HepG2 (cell line): ENCODE results near the gene PHEX. TPM values are rescaled to one million over a fixed set of nuclear protein-coding genes. Genes with fewer than 3 reads are reported as not detected.

ENCODE experiments used
- ATAC-seq: fragments of 200-7000 bp; cut with Tn5 transposase; 3 replicates; pipeline ENCODE4 v1.9.1; 2020; ENCODE audit warnings: mild to moderate bottlenecking, moderate library complexity
- BruUV-seq: library from RNA; stranded (reverse); fragments of 400-500 nt; replicated peaks from 2 replicates; lab custom pipeline; 2021; lab: Mats Ljungman, UMichigan
- CTCF ChIA-PET: fragments of 300-600 bp; formaldehyde crosslinking; extraction: SDS; loops from one replicate; lab custom pipeline; 2021; ENCODE audit warnings: low total read pairs, inconsistent platforms, low intra/inter-chr PET ratio; lab: Yijun Ruan, JAX
- POLR2A ChIA-PET: fragments of 350-600 bp; sonication (Branson Sonifier 250); formaldehyde crosslinking; loops from one replicate; lab custom pipeline; 2020; ENCODE audit warnings: antibody characterized with exemption, inconsistent platforms; lab: Yijun Ruan, JAX
- DNase-seq: peaks from one replicate; pipeline ENCODE4 v3.0.0-alpha.2; 2015; ENCODE audit warnings: low spot score
- FAIRE-seq: peaks from 3 replicates; lab custom pipeline; 2011; peaks lifted over from hg19 to GRCh38; lab: Jason Lieb, UNC
- H2AFZ ChIP-seq: one replicate; pipeline ENCODE4 v1.6.1; 2011; ENCODE audit warnings: low read length, inconsistent platforms
- H3K27ac ChIP-seq: fragments of 300-600 bp; 3 replicates; pipeline ENCODE4 v1.8.0; 2011; ENCODE audit warnings: mixed run types, mild to moderate bottlenecking, mixed read lengths, low read length, inconsistent platforms; ENCODE audit not compliant: insufficient read depth; ENCODE audit errors: extremely low read length
- H3K27me3 ChIP-seq, 2 experiments: fragments of 200-600 bp in 1 of 2; 2 replicates in 1 of 2; 3 replicates in 1 of 2; pipeline versions ENCODE4 v1.6.0 to v1.8.0; 2011; ENCODE audit warnings: low read length in 2 of 2, mild to moderate bottlenecking in 2 of 2, moderate library complexity in 2 of 2, inconsistent platforms in 1 of 2; ENCODE audit not compliant: insufficient read depth in 2 of 2, control insufficient read depth in 1 of 2
- H3K36me3 ChIP-seq, 2 experiments: fragments of 200-600 bp in 1 of 2; replicated peaks in 1 of 2; 2 replicates in 1 of 2; 3 replicates in 1 of 2; pipeline versions ENCODE4 v1.5.1 to v1.8.0; 2011; ENCODE audit warnings: low read length in 2 of 2, inconsistent platforms in 1 of 2; ENCODE audit not compliant: insufficient read depth in 2 of 2, control insufficient read depth in 1 of 2
- H3K4me1 ChIP-seq: 2 replicates; pipeline ENCODE4 v1.5.1; 2012; ENCODE audit warnings: low read length, inconsistent platforms; ENCODE audit not compliant: insufficient read depth
- H3K4me2 ChIP-seq: 2 replicates; pipeline ENCODE4 v1.6.0; 2011; ENCODE audit warnings: low read depth, low read length, inconsistent platforms
- H3K4me3 ChIP-seq, 3 experiments: fragments of 200-600 bp in 1 of 3; sonication (generic), shearing (Covaris generic) in 1 of 3; replicated peaks in 1 of 3; 2 replicates each; pipeline ENCODE4 v1.5.1; 2011 to 2016; ENCODE audit warnings: low read length in 3 of 3, inconsistent platforms in 2 of 3, low read depth in 2 of 3, mild to moderate bottlenecking in 2 of 3, control low read depth in 1 of 3, mixed read lengths in 1 of 3; ENCODE audit not compliant: insufficient read depth in 1 of 3
- H3K79me2 ChIP-seq: one replicate; pipeline ENCODE4 v1.6.1; 2011; ENCODE audit warnings: low read length, inconsistent platforms; ENCODE audit not compliant: insufficient read depth
- H3K9ac ChIP-seq: 2 replicates; pipeline ENCODE4 v1.6.0; 2011; ENCODE audit warnings: mild to moderate bottlenecking, low read depth, low read length, inconsistent platforms; ENCODE audit not compliant: insufficient read depth
- H3K9me3 ChIP-seq: 2 replicates; pipeline ENCODE4 v1.5.1; 2012; ENCODE audit warnings: mild to moderate bottlenecking, low read length
- H4K20me1 ChIP-seq: 2 replicates; pipeline ENCODE4 v1.6.0; 2011; ENCODE audit warnings: inconsistent platforms, mild to moderate bottlenecking, low read length, moderate library complexity; ENCODE audit not compliant: insufficient read depth
- ARID4A ChIP-seq: sonication (generic); formaldehyde crosslinking; IDR thresholded peaks from 2 replicates; pipeline ENCODE4 v1.5.0; 2020; ENCODE audit warnings: mild to moderate bottlenecking, missing genetic modification reagents, borderline replicate concordance
- CREM ChIP-seq, 2 experiments: sonication (generic) in 1 of 2; formaldehyde crosslinking in 1 of 2; IDR thresholded peaks; 2 replicates each; pipeline versions ENCODE4 v1.4.0 to v1.6.1; 2016 to 2020; ENCODE audit warnings: antibody characterized with exemption in 1 of 2, mild to moderate bottlenecking in 1 of 2, missing genetic modification reagents in 1 of 2
- FOXK2 ChIP-seq: fragments of 450-650 bp; IDR thresholded peaks from 2 replicates; pipeline ENCODE4 v1.6.1; 2016
- HNRNPL ChIP-seq: fragments of 200-400 bp; formaldehyde crosslinking; IDR thresholded peaks from 2 replicates; pipeline ENCODE4 v1.6.1; 2017; ENCODE audit warnings: mild to moderate bottlenecking, low read depth, low read length
- JUN ChIP-seq: sonication (generic); formaldehyde crosslinking; IDR thresholded peaks from 2 replicates; pipeline ENCODE4 v1.4.0; 2020; ENCODE audit warnings: mild to moderate bottlenecking, missing genetic modification reagents
- TEAD3 ChIP-seq: optimal IDR thresholded peaks from 2 replicates; pipeline ENCODE3; 2016; ENCODE audit warnings: borderline replicate concordance
- ZBTB39 ChIP-seq: sonication (generic); formaldehyde crosslinking; IDR thresholded peaks from 2 replicates; pipeline ENCODE4 v1.5.0; 2020; ENCODE audit warnings: missing genetic modification reagents
- WGBS: methylation state at CpG from one replicate; pipeline ENCODE4 v1.1.6; 2017; ENCODE audit warnings: low lambda C conversion rate; 5-methylcytosine and 5-hydroxymethylcytosine counted together
- in situ Hi-C: cut with HindIII; loops from 2 replicates; pipeline ENCODE4 v1.10.0; 2017; ENCODE audit warnings: low pct_unique_long_range_greater_than_20kb; ENCODE audit not compliant: extremely low pct_ligation_motif_present
- intact Hi-C: fragments of 100-400 bp; cut with micrococcal nuclease; formaldehyde crosslinking; loops from one replicate; pipeline ENCODE4 v1.10.0; 2022; ENCODE audit not compliant: unreplicated experiment
- polyA plus RNA-seq, 8 experiments: library from polyadenylated mRNA; depleted of rRNA in 3 of 8; stranded (reverse) in 7 of 8; unstranded in 1 of 8; fragments of >200 nt; fragmentation: Illumina TruSeq in 4 of 8; extraction: Trizol in 4 of 8; gene quantifications; 2 replicates each; pipeline versions ENCODE4 v1.2.1 to v1.2.3, GENCODE V29; 2011 to 2016; ENCODE audit warnings: low read depth in 4 of 8, missing spikeins in 1 of 8, mixed read lengths in 1 of 8; ENCODE audit not compliant: insufficient read depth in 1 of 8
- total RNA-seq, 5 experiments: library from RNA; depleted of rRNA; stranded (reverse); fragments of >200 nt; fragmentation: Illumina TruSeq; extraction: Trizol; gene quantifications; 2 replicates each; pipeline ENCODE4 v1.2.3, GENCODE V29; 2016; ENCODE audit warnings: low read depth in 1 of 5

PHEX gene
- total and polyA plus RNA-seq, 2 of the 13 experiments (the other 11 are each of a cell fraction or from before 2014, with no cell fraction given), result 0.01 to 0.27 TPM

DNA sequence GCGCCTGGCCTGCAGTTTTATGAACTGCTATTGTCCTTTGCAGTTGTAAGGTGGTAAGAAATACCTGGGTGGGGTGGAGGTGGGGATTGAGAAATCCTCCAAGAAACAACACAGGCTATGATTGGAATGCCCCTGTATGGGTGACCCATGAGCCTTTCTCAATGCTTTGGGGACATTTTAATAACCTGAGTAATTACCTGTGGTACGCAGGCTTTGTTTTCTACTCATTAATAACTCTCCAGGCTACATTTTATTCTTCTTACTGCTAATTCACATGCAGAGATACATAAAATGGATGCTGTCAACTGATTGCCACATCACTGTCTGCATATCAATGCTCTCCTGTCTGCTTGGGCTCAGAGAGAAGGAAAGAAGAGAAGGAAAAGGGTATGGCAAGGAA is 41.8 kb downstream of the PHEX start:
- Histone ChIP-seq H3K9me3 (no peaks in the 10 kb centered on the region), H3K4me2 (no peak overlapping the region), H3K27me3 (no peaks in the 10 kb centered on the region), H3K4me3 (no peak overlapping the region), H3K79me2 (no peaks in the 10 kb centered on the region), H2AFZ (no peak overlapping the region), H3K36me3 (no peaks in the 10 kb centered on the region), H4K20me1 (no peaks in the 10 kb centered on the region), H3K27ac (no peak overlapping the region), H3K9ac (no peak overlapping the region), H3K4me1 (no peaks in the 10 kb centered on the region)
- no peak for TF ChIP-seq CREM (IDR thresholded peaks at IDR 0.05)
- TF ChIP-seq CREM (CRISPR knock-in tag; IDR thresholded peaks at IDR 0.05), result no peak
- TF ChIP-seq ARID4A (CRISPR knock-in tag), result no peak
- no peak for TF ChIP-seq FOXK2
- no peak for TF ChIP-seq TEAD3 (CRISPR knock-in tag)
- no peak for TF ChIP-seq ZBTB39 (CRISPR knock-in tag)
- no peak for TF ChIP-seq JUN
- TF ChIP-seq HNRNPL, result no peak
- WGBS, result 75% methylated on average over 1 of the region's 2 CpGs
- intact Hi-C loops (no loop called here), in situ Hi-C loops (no loop called here)
- ATAC-seq (no peak), FAIRE-seq (no peak), DNase-seq (no peak)
- ChIA-PET POLR2A (no interaction called here), CTCF (no interaction called here)
- BruUV-seq, result no TSS peak
